ENCODE measurements around the gene KRTAP19-8. TPM values are rescaled to one million over a fixed set of nuclear protein-coding genes. Genes with fewer than 3 reads are reported as not detected.

Gene KRTAP19-8
- total and polyA plus RNA-seq, 2 donors (not counting 1 experiment from before 2014, with no cell fraction given), result not detected

GRCh38 chr21:31003471-31003870 is 34.8 kb downstream of the KRTAP19-8 start:
- H3K4me2 ChIP-seq (replicated peaks; ENCODE audit: low read depth, low read length, poor library complexity, severe bottlenecking), result no peak overlapping the region
- H2AFZ ChIP-seq (ENCODE audit: insufficient read depth, low read depth, low read length, poor library complexity, severe bottlenecking), result no peak overlapping the region
- H3K79me2 ChIP-seq (ENCODE audit: control insufficient read depth, insufficient read depth, low read length), result no peaks in the 10 kb centered on the region
- H4K20me1 ChIP-seq (ENCODE audit: control insufficient read depth, insufficient read depth, low read length, poor library complexity, severe bottlenecking), result no peaks in the 10 kb centered on the region
- no peaks in the 10 kb centered on the region for H3K36me3 ChIP-seq (replicated peaks in 1 of 2; ENCODE audit: control extremely low read depth in 1 of 2, control insufficient read depth in 1 of 2, extremely low read depth in 1 of 2, insufficient read depth in 2 of 2, low read length in 1 of 2)
- H3K9me3 ChIP-seq (ENCODE audit: control extremely low read depth in 1 of 3, control insufficient read depth in 2 of 3, insufficient read depth in 1 of 3, low read length in 2 of 3), result peaks cover 0 to 5% (median 0%) of the 10 kb centered on the region in 3 donors
- Mint-ChIP-seq H3K27ac (no peak overlapping the region), H3K4me1 (no peaks in the 10 kb centered on the region), H3K9me3 (ENCODE audit: insufficient read depth) (no peaks in the 10 kb centered on the region), H3K27me3 (no peaks in the 10 kb centered on the region), H3K4me3 (no peak overlapping the region)
- WGBS (ENCODE audit: insufficient coverage), result 87% methylated on average over 10 of the region's 10 CpGs
- ChIA-PET POLR2A (no interaction called here), CTCF (no interaction called here)
- no peak for ATAC-seq (ENCODE audit: low read depth)
- no peak for DNase-seq
- H3K27ac ChIP-seq (ENCODE audit: low read length in 2 of 2), result no peak overlapping the region
- no peak overlapping the region for H3K4me3 ChIP-seq (ENCODE audit: control extremely low read depth in 1 of 5, extremely low read depth in 1 of 5, insufficient read depth in 1 of 5, low read depth in 2 of 5, low read length in 4 of 5)
- peaks cover 0 to 2% (median 0%) of the 10 kb centered on the region in 4 experiments for H3K27me3 ChIP-seq (replicated peaks in 1 of 4; ENCODE audit: control extremely low read depth in 1 of 4, control insufficient read depth in 3 of 4, insufficient read depth in 4 of 4, low read length in 3 of 4)
- no peak overlapping the region for H3K9ac ChIP-seq (ENCODE audit: low read length)
- no peaks in the 10 kb centered on the region for H3K4me1 ChIP-seq (ENCODE audit: control insufficient read depth in 2 of 2, insufficient read depth in 2 of 2, low read length in 2 of 2)
- intact Hi-C loops (cut with micrococcal nuclease), result no loop called here
- TF ChIP-seq, protein P1, sequence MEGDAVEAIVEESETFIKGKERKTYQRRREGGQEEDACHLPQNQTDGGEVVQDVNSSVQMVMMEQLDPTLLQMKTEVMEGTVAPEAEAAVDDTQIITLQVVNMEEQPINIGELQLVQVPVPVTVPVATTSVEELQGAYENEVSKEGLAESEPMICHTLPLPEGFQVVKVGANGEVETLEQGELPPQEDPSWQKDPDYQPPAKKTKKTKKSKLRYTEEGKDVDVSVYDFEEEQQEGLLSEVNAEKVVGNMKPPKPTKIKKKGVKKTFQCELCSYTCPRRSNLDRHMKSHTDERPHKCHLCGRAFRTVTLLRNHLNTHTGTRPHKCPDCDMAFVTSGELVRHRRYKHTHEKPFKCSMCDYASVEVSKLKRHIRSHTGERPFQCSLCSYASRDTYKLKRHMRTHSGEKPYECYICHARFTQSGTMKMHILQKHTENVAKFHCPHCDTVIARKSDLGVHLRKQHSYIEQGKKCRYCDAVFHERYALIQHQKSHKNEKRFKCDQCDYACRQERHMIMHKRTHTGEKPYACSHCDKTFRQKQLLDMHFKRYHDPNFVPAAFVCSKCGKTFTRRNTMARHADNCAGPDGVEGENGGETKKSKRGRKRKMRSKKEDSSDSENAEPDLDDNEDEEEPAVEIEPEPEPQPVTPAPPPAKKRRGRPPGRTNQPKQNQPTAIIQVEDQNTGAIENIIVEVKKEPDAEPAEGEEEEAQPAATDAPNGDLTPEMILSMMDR (IDR thresholded peaks at IDR 0.05), result no peak
- TF ChIP-seq EZH2 (IDR thresholded peaks at IDR 0.05; ENCODE audit: borderline replicate concordance, insufficient read depth, low read depth, low read length, poor library complexity, severe bottlenecking), result no peak

GRCh38 chr21:30997541-30997940 is 40.7 kb downstream of the KRTAP19-8 start:
- no peak for TF ChIP-seq EZH2 (IDR thresholded peaks at IDR 0.05; ENCODE audit: borderline replicate concordance, insufficient read depth, low read depth, low read length, poor library complexity, severe bottlenecking)
- TF ChIP-seq, protein P1 (IDR thresholded peaks at IDR 0.05), result no peak
- Histone ChIP-seq H2AFZ (ENCODE audit: insufficient read depth, low read depth, low read length, poor library complexity, severe bottlenecking) (no peak overlapping the region), H3K4me1 (ENCODE audit: control insufficient read depth in 2 of 2, insufficient read depth in 2 of 2, low read length in 2 of 2) (no peaks in the 10 kb centered on the region), H3K27me3 (replicated peaks in 1 of 4; ENCODE audit: control extremely low read depth in 1 of 4, control insufficient read depth in 3 of 4, insufficient read depth in 4 of 4, low read length in 3 of 4) (no peaks in the 10 kb centered on the region), H3K9me3 (ENCODE audit: control extremely low read depth in 1 of 3, control insufficient read depth in 2 of 3, insufficient read depth in 1 of 3, low read length in 2 of 3) (peaks cover 0 to 1% (median 0%) of the 10 kb centered on the region in 3 donors), H4K20me1 (ENCODE audit: control insufficient read depth, insufficient read depth, low read length, poor library complexity, severe bottlenecking) (no peaks in the 10 kb centered on the region), H3K4me2 (replicated peaks; ENCODE audit: low read depth, low read length, poor library complexity, severe bottlenecking) (no peak overlapping the region), H3K79me2 (ENCODE audit: control insufficient read depth, insufficient read depth, low read length) (no peaks in the 10 kb centered on the region), H3K9ac (ENCODE audit: low read length) (no peak overlapping the region), H3K27ac (ENCODE audit: low read length in 2 of 2) (no peak overlapping the region), H3K36me3 (replicated peaks in 1 of 2; ENCODE audit: control extremely low read depth in 1 of 2, control insufficient read depth in 1 of 2, extremely low read depth in 1 of 2, insufficient read depth in 2 of 2, low read length in 1 of 2) (no peaks in the 10 kb centered on the region), H3K4me3 (ENCODE audit: control extremely low read depth in 1 of 5, extremely low read depth in 1 of 5, insufficient read depth in 1 of 5, low read depth in 2 of 5, low read length in 4 of 5) (no peak overlapping the region)
- Mint-ChIP-seq H3K27ac (no peak overlapping the region), H3K9me3 (ENCODE audit: insufficient read depth) (no peaks in the 10 kb centered on the region), H3K4me1 (no peaks in the 10 kb centered on the region), H3K27me3 (no peaks in the 10 kb centered on the region), H3K4me3 (no peak overlapping the region)
- ATAC-seq (ENCODE audit: low read depth) (no peak), DNase-seq (no peak)
- ChIA-PET POLR2A (no interaction called here), CTCF (no interaction called here)
- intact Hi-C loops (cut with micrococcal nuclease), result no loop called here
- no CpG with 5 or more reads among the region's 3 CpGs for WGBS (ENCODE audit: insufficient coverage)

All from B cell (primary cell).